ENCODE data around the gene CCDC12.

GRCh38 chr3:46988616-46989015, 12.1 kb upstream of the CCDC12 start:
- no peak for TF ChIP-seq YY1 (IDR thresholded peaks at IDR 0.05; ENCODE audit: insufficient read depth, insufficient read length)
- no peak for TF ChIP-seq SUZ12 (IDR thresholded peaks at IDR 0.05; ENCODE audit: extremely low read depth, insufficient read depth, insufficient read length)

Measured in NT2/D1 (cell line).